Astrocyte of the cerebellum (primary cell): ENCODE results near the gene FOXP2.
"Not testable (repeated sequence)": the region's sequence is repeated elsewhere in the genome, so short reads cannot be mapped to it uniquely, and the experiment has no call there.

Experiments used
- DNase-seq: peaks from one replicate; pipeline ENCODE4 v3.0.0-alpha.2; 2011; ENCODE audit warnings: low read depth
- H3K4me3 ChIP-seq: 2 replicates; pipeline ENCODE4 v1.5.1; 2011; ENCODE audit warnings: mild to moderate bottlenecking, low read depth, low read length, moderate library complexity
- in situ Hi-C: cut with HindIII; loops from 2 replicates; pipeline ENCODE4 v1.10.0; 2017; ENCODE audit warnings: low sequenced_read_pairs
- TF ChIP-seq, protein P1 (sequence below): IDR thresholded peaks from 2 replicates; pipeline ENCODE4 v1.5.1; 2012; ENCODE audit warnings: low read length, low read depth, moderate library complexity, mild to moderate bottlenecking; ENCODE audit errors: missing control alignments

FOXP2 gene

DNA sequence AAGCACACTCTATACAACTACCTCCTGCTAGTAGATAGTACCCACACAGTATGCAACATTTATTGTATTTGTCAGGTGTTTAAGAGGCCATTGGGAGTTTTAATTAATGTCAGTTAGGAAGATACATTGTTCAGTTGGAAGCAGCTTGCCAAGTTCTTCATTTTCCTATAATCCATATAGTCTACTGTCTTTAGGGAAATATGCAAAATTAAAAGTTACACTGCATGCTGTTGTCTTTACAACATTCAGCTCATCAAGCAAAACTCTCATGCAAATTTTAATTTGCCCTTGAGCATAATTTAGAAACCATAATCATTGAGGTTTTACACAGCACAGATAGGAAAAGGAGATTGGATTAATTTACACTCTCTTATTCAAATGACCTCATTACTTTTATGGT, 17.4 kb downstream of the FOXP2 start:
- TF ChIP-seq, protein P1, sequence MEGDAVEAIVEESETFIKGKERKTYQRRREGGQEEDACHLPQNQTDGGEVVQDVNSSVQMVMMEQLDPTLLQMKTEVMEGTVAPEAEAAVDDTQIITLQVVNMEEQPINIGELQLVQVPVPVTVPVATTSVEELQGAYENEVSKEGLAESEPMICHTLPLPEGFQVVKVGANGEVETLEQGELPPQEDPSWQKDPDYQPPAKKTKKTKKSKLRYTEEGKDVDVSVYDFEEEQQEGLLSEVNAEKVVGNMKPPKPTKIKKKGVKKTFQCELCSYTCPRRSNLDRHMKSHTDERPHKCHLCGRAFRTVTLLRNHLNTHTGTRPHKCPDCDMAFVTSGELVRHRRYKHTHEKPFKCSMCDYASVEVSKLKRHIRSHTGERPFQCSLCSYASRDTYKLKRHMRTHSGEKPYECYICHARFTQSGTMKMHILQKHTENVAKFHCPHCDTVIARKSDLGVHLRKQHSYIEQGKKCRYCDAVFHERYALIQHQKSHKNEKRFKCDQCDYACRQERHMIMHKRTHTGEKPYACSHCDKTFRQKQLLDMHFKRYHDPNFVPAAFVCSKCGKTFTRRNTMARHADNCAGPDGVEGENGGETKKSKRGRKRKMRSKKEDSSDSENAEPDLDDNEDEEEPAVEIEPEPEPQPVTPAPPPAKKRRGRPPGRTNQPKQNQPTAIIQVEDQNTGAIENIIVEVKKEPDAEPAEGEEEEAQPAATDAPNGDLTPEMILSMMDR, result no peak
- DNase-seq, result no peak
- H3K4me3 ChIP-seq, result no peak overlapping the region
- in situ Hi-C loops, result no loop called here

DNA sequence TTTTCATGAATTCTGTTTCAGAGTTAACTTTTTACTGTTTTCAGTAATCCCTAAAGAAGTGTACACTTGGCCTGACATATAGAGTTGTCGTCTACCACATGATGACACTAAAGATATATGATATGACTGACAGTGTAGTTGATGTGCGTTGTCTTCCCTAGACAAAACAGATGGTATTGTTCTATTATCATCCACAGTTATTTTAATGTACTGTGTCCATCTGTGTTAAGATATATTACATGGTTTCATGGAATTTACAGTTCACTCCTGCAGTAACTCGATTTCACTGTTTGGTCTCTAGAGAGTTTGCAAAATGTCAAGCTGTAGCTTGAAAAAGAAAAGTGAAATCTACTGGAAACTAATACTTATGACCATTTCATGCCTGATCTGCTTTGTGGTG, 18.1 kb downstream of the FOXP2 start:
- in situ Hi-C loops, result no loop called here
- DNase-seq, result no peak
- TF ChIP-seq, protein P1, result no peak
- no peak overlapping the region for H3K4me3 ChIP-seq

- TF ChIP-seq, protein P1, result no peak
- no peak overlapping the region for H3K4me3 ChIP-seq
- in situ Hi-C loops, result no loop called here
- DNase-seq, result no peak
These were observed 25.0 kb downstream of the FOXP2 start for GRCh38 chr7:114439581-114439980.

- in situ Hi-C loops, H3K4me3 ChIP-seq, DNase-seq: not testable (repeated sequence)
These were observed 26.3 kb downstream of the FOXP2 start for GRCh38 chr7:114440927-114441326.

DNA sequence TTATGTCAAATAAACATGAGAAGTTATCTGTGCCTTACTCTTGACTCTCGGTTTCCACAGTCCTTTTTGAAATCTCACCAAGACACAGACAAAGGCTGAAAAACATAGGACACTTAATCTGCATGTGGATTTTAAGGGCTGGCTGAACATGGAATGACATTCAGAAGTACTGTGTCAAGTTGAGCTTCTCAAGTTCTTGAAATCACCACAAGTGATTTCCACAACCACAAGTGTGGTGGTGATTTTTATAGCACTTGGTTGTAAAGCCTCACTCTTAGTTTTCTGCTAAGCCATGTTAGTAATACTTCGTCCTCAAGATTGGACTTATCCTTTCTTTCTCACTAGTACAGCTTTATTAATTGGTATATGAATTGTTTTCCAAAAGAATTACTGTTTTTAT, 29.6 kb downstream of the FOXP2 start:
- no peak for DNase-seq
- H3K4me3 ChIP-seq, result no peak overlapping the region
- in situ Hi-C loops, result no loop called here
- TF ChIP-seq, protein P1, result no peak

- TF ChIP-seq, protein P1, result no peak
- no peak for DNase-seq
- in situ Hi-C loops, result no loop called here
- no peak overlapping the region for H3K4me3 ChIP-seq
These were observed 35.8 kb downstream of the FOXP2 start for GRCh38 chr7:114450431-114450830.

GRCh38 chr7:114459574-114459973, 45.0 kb downstream of the FOXP2 start:
- in situ Hi-C loops, result no loop called here
- DNase-seq, result no peak
- TF ChIP-seq, protein P1, result no peak
- no peak overlapping the region for H3K4me3 ChIP-seq
